Trophoblast cell (in vitro differentiated cells and primary cell): ENCODE results near the gene MACROD2.

Experiments
- DNase-seq, 2 donors: peaks; one replicate each; pipeline ENCODE4 v3.0.0-alpha.2; 2016
- H2AFZ ChIP-seq: 2 replicates; pipeline ENCODE4 v1.6.1; 2013; ENCODE audit warnings: low read length, moderate library complexity, mild to moderate bottlenecking; ENCODE audit not compliant: insufficient read depth, poor library complexity
- H2AK5ac ChIP-seq: 2 replicates; pipeline ENCODE4 v1.6.1; 2013; ENCODE audit warnings: mild to moderate bottlenecking, low read length
- H2BK120ac ChIP-seq: 2 replicates; pipeline ENCODE4 v1.6.1; 2013; ENCODE audit warnings: low read length, mild to moderate bottlenecking, moderate library complexity; ENCODE audit not compliant: insufficient read depth, poor library complexity
- H2BK12ac ChIP-seq: 2 replicates; pipeline ENCODE4 v1.6.1; 2013; ENCODE audit warnings: mild to moderate bottlenecking, low read length, moderate library complexity
- H2BK5ac ChIP-seq: 2 replicates; pipeline ENCODE4 v1.6.1; 2013; ENCODE audit warnings: low read length, low read depth, moderate library complexity, mild to moderate bottlenecking; ENCODE audit not compliant: poor library complexity
- H3K14ac ChIP-seq: 2 replicates; pipeline ENCODE4 v1.6.1; 2013; ENCODE audit warnings: mild to moderate bottlenecking, low read length
- H3K18ac ChIP-seq: 2 replicates; pipeline ENCODE4 v1.6.1; 2013; ENCODE audit warnings: mild to moderate bottlenecking, low read length
- H3K23ac ChIP-seq: 2 replicates; pipeline ENCODE4 v1.6.1; 2013; ENCODE audit warnings: low read length
- H3K27ac ChIP-seq: 2 replicates; pipeline ENCODE4 v1.5.1; 2013; ENCODE audit warnings: low read depth, mild to moderate bottlenecking, inconsistent platforms, low read length, moderate library complexity
- H3K27me3 ChIP-seq: 2 replicates; pipeline ENCODE4 v1.6.1; 2013; ENCODE audit warnings: inconsistent platforms, mild to moderate bottlenecking, low read length, moderate library complexity; ENCODE audit not compliant: insufficient read depth
- H3K36me3 ChIP-seq, 2 experiments: 1 replicate in 1 of 2; 2 replicates in 1 of 2; pipeline ENCODE4 v1.6.1; 2013; ENCODE audit warnings: low read length in 2 of 2, mild to moderate bottlenecking in 2 of 2, moderate library complexity in 1 of 2; ENCODE audit not compliant: insufficient read depth in 2 of 2, control insufficient read depth in 1 of 2
- H3K4ac ChIP-seq: 2 replicates; pipeline ENCODE4 v1.6.1; 2013; ENCODE audit warnings: low read depth, mild to moderate bottlenecking, low read length, moderate library complexity
- H3K4me1 ChIP-seq, 2 experiments: 1 replicate in 1 of 2; 2 replicates in 1 of 2; pipeline ENCODE4 v1.6.1; 2013; ENCODE audit warnings: low read length in 2 of 2, mild to moderate bottlenecking in 2 of 2, moderate library complexity in 1 of 2; ENCODE audit not compliant: insufficient read depth in 2 of 2, control insufficient read depth in 1 of 2
- H3K4me2 ChIP-seq: 2 replicates; pipeline ENCODE4 v1.6.1; 2013; ENCODE audit warnings: inconsistent platforms, mild to moderate bottlenecking, low read length, moderate library complexity
- H3K4me3 ChIP-seq: 2 replicates; pipeline ENCODE4 v1.5.1; 2013; ENCODE audit warnings: mild to moderate bottlenecking, low read depth, low read length, inconsistent platforms
- H3K79me1 ChIP-seq: one replicate; pipeline ENCODE4 v1.6.1; 2013; ENCODE audit warnings: low read length
- H3K79me2 ChIP-seq: 2 replicates; pipeline ENCODE4 v1.6.1; 2013; ENCODE audit warnings: low read length, mild to moderate bottlenecking; ENCODE audit not compliant: control insufficient read depth, insufficient read depth, poor library complexity
- H3K9ac ChIP-seq: 2 replicates; pipeline ENCODE4 v1.6.1; 2013; ENCODE audit warnings: mild to moderate bottlenecking, low read length
- H3K9me3 ChIP-seq: 2 replicates; pipeline ENCODE4 v1.6.1; 2013; ENCODE audit warnings: low read depth, mild to moderate bottlenecking, control low read depth, inconsistent platforms, low read length; ENCODE audit not compliant: insufficient read depth
- H4K12ac ChIP-seq: 2 replicates; pipeline ENCODE4 v1.6.1; 2013; ENCODE audit warnings: low read depth, mild to moderate bottlenecking, low read length, moderate library complexity
- H4K8ac ChIP-seq: 2 replicates; pipeline ENCODE4 v1.6.1; 2013; ENCODE audit warnings: low read depth, mild to moderate bottlenecking, low read length, moderate library complexity
- H4K91ac ChIP-seq: one replicate; pipeline ENCODE4 v1.6.1; 2013; ENCODE audit warnings: low read depth, mild to moderate bottlenecking, low read length, moderate library complexity
- WGBS: extraction: QIAGEN DNeasy Blood & Tissue Kit; methylation state at CpG from one replicate; pipeline ENCODE4 v1.1.7; 2013; ENCODE audit warnings: missing lambda C conversion rate; ENCODE audit not compliant: insufficient read length, insufficient coverage; ENCODE audit errors: extremely low coverage; 5-methylcytosine and 5-hydroxymethylcytosine counted together

Gene MACROD2

GRCh38 chr20:15917283-15917682 lies 1922.0 kb downstream of the MACROD2 start:
- Histone ChIP-seq H2BK5ac (no peak overlapping the region), H3K9ac (no peak overlapping the region), H3K4me1 (peaks cover 2 to 9% of the 10 kb centered on the region in 2 experiments), H2AFZ (no peak overlapping the region), H3K79me2 (no peaks in the 10 kb centered on the region), H3K23ac (no peak overlapping the region), H3K14ac (no peak overlapping the region), H4K91ac (no peak overlapping the region), H4K12ac (no peak overlapping the region), H3K18ac (no peak overlapping the region), H2BK120ac (no peak overlapping the region), H3K4ac (no peak overlapping the region), H3K4me2 (no peak overlapping the region), H3K9me3 (no peaks in the 10 kb centered on the region), H4K8ac (no peak overlapping the region), H2BK12ac (no peak overlapping the region), H3K4me3 (no peak overlapping the region), H3K79me1 (peaks cover 1% of the 10 kb centered on the region), H3K36me3 (no peaks in the 10 kb centered on the region), H3K27ac (no peak overlapping the region), H2AK5ac (no peak overlapping the region), H3K27me3 (no peaks in the 10 kb centered on the region)
- peak; percentile 71 to 88 for DNase-seq
- no CpG with 5 or more reads among the region's 4 CpGs for WGBS

GRCh38 chr20:15918631-15919030 lies 1923.3 kb downstream of the MACROD2 start:
- no peak overlapping the region for H3K4me3 ChIP-seq
- H3K79me1 ChIP-seq, result peaks cover 1% of the 10 kb centered on the region
- H3K9me3 ChIP-seq, result no peaks in the 10 kb centered on the region
- no peak overlapping the region for H3K4ac ChIP-seq
- no peak overlapping the region for H3K9ac ChIP-seq
- H3K79me2 ChIP-seq, result no peaks in the 10 kb centered on the region
- no peak overlapping the region for H2AK5ac ChIP-seq
- DNase-seq, result no peak
- no peak overlapping the region for H4K8ac ChIP-seq
- H3K18ac ChIP-seq, result no peak overlapping the region
- WGBS, result no CpG with 5 or more reads among the region's 3 CpGs
- H3K36me3 ChIP-seq, result no peaks in the 10 kb centered on the region
- H2AFZ ChIP-seq, result no peak overlapping the region
- no peak overlapping the region for H2BK5ac ChIP-seq
- H3K4me1 ChIP-seq, result peaks cover 2 to 9% of the 10 kb centered on the region in 2 experiments
- no peak overlapping the region for H3K4me2 ChIP-seq
- no peak overlapping the region for H2BK12ac ChIP-seq
- no peak overlapping the region for H4K12ac ChIP-seq
- no peak overlapping the region for H4K91ac ChIP-seq
- H3K14ac ChIP-seq, result no peak overlapping the region
- H3K27ac ChIP-seq, result no peak overlapping the region
- H2BK120ac ChIP-seq, result no peak overlapping the region
- no peaks in the 10 kb centered on the region for H3K27me3 ChIP-seq
- no peak overlapping the region for H3K23ac ChIP-seq

- peaks cover 1% of the 10 kb centered on the region for H3K79me1 ChIP-seq
- peaks cover 2 to 9% of the 10 kb centered on the region in 2 experiments for H3K4me1 ChIP-seq
- WGBS, result no CpG with 5 or more reads among the region's 4 CpGs
- no peak overlapping the region for H4K8ac ChIP-seq
- DNase-seq, result no peak
- no peak overlapping the region for H2AFZ ChIP-seq
- H3K4me3 ChIP-seq, result no peak overlapping the region
- H3K4ac ChIP-seq, result no peak overlapping the region
- no peaks in the 10 kb centered on the region for H3K27me3 ChIP-seq
- no peak overlapping the region for H2AK5ac ChIP-seq
- no peak overlapping the region for H3K27ac ChIP-seq
- no peak overlapping the region for H2BK5ac ChIP-seq
- no peaks in the 10 kb centered on the region for H3K79me2 ChIP-seq
- no peak overlapping the region for H4K12ac ChIP-seq
- H2BK12ac ChIP-seq, result no peak overlapping the region
- no peak overlapping the region for H3K14ac ChIP-seq
- H3K23ac ChIP-seq, result no peak overlapping the region
- H3K36me3 ChIP-seq, result no peaks in the 10 kb centered on the region
- H3K9ac ChIP-seq, result no peak overlapping the region
- no peak overlapping the region for H4K91ac ChIP-seq
- no peaks in the 10 kb centered on the region for H3K9me3 ChIP-seq
- no peak overlapping the region for H2BK120ac ChIP-seq
- no peak overlapping the region for H3K18ac ChIP-seq
- H3K4me2 ChIP-seq, result no peak overlapping the region
Measured at GRCh38 chr20:15919118-15919517, 1923.8 kb downstream of the MACROD2 start.

- Histone ChIP-seq H4K12ac (no peak overlapping the region), H3K36me3 (no peaks in the 10 kb centered on the region), H3K79me1 (peaks cover 1% of the 10 kb centered on the region), H4K91ac (no peak overlapping the region), H3K9ac (no peak overlapping the region), H3K79me2 (no peaks in the 10 kb centered on the region), H2BK12ac (no peak overlapping the region), H3K4me2 (no peak overlapping the region), H3K14ac (no peak overlapping the region), H2BK120ac (no peak overlapping the region), H3K4ac (no peak overlapping the region), H3K27ac (no peak overlapping the region), H3K18ac (no peak overlapping the region), H4K8ac (no peak overlapping the region), H3K4me1 (peaks cover 0 to 2% of the 10 kb centered on the region in 2 experiments), H3K27me3 (no peaks in the 10 kb centered on the region), H3K4me3 (no peak overlapping the region), H3K9me3 (no peaks in the 10 kb centered on the region), H2BK5ac (no peak overlapping the region), H2AFZ (no peak overlapping the region), H3K23ac (no peak overlapping the region), H2AK5ac (no peak overlapping the region)
- no CpG with 5 or more reads among the region's 4 CpGs for WGBS
- DNase-seq, result no peak
Measured at GRCh38 chr20:15921930-15922329, 1926.6 kb downstream of the MACROD2 start.
